LNCaP clone FGC (cell line): ENCODE measurements around the gene RFPL2.
"Not testable (repeated sequence)": the region's sequence is repeated elsewhere in the genome, so short reads cannot be mapped to it uniquely, and the experiment has no call there.

Experiments used
- DNase-seq: peaks from one replicate; pipeline ENCODE4 v3.0.0-alpha.2; 2011; ENCODE audit warnings: low read depth
- H3K4me3 ChIP-seq: 2 replicates; pipeline ENCODE4 v1.5.1; 2011; ENCODE audit warnings: mild to moderate bottlenecking, low read depth, low read length, control low read depth
- TF ChIP-seq, protein P1 (sequence below): IDR thresholded peaks from 2 replicates; pipeline ENCODE4 v1.5.1; 2012; ENCODE audit warnings: mild to moderate bottlenecking; ENCODE audit not compliant: control insufficient read depth, insufficient read depth; ENCODE audit errors: extremely low read depth

RFPL2 gene

DNA sequence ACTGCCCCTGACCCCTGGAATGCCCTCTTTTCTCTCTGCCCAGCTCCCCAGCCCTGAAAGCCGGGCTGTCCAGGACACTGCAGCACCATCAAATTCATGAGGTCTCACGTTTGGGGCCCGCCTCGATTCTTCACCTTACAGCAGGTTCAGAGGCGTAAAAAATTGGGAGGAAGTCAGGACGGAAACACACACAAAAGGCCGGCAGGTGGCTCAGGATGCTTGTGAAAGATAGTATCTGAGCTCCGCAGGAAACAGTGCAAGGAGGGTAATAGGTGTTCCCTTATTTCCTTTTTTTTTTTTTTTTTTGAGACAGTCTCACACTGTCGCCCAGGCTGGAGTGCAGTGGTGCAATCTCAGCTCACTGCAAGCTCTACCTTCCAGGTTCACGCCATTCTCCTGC lies 4.1 kb downstream of the RFPL2 start:
- no peak overlapping the region for H3K4me3 ChIP-seq
- TF ChIP-seq, protein P1, sequence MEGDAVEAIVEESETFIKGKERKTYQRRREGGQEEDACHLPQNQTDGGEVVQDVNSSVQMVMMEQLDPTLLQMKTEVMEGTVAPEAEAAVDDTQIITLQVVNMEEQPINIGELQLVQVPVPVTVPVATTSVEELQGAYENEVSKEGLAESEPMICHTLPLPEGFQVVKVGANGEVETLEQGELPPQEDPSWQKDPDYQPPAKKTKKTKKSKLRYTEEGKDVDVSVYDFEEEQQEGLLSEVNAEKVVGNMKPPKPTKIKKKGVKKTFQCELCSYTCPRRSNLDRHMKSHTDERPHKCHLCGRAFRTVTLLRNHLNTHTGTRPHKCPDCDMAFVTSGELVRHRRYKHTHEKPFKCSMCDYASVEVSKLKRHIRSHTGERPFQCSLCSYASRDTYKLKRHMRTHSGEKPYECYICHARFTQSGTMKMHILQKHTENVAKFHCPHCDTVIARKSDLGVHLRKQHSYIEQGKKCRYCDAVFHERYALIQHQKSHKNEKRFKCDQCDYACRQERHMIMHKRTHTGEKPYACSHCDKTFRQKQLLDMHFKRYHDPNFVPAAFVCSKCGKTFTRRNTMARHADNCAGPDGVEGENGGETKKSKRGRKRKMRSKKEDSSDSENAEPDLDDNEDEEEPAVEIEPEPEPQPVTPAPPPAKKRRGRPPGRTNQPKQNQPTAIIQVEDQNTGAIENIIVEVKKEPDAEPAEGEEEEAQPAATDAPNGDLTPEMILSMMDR, result no peak
- no peak for DNase-seq

DNA sequence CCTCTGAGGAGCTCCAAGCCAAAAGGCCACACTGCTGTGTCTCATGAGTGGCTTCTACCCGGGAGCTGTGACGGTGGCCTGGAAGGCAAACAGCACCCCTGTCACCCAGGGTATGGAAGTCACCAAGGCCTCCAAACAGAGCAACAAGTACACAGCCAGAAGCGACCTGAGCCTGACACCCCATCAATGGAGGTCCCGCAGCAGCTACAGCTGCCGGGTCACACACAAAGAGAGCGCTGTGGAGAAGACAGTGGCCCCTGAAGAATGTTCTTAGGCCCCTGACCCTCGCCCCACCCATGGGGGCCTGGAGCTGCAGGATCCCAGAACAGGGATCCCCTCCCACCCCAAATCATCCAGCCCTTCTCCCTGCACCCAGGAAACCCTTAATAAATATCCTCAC lies 4.9 kb downstream of the RFPL2 start:
- TF ChIP-seq, protein P1, result no peak
- no peak overlapping the region for H3K4me3 ChIP-seq
- DNase-seq, result no peak

DNA sequence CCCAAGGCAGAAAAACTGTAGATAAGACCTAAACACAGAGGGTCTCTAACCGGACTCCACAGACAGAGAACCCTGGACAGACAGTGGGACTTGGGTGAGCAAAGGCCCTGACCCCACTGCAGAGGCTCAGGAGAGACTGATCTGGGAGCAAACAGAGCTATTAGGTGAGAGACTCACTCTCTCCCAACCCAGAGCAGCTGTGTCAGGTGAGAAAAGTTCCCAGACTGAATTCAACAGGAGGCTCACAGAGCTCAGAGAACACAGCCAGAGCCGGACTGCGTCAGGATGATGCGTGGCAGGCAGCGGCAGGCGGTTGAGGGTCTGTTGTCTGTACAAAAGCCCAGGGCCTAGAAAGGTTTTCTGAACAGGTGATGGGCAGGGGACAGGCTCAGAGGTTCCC lies 5.5 kb downstream of the RFPL2 start:
- TF ChIP-seq, protein P1, result no peak
- DNase-seq, result no peak
- no peak overlapping the region for H3K4me3 ChIP-seq

DNA sequence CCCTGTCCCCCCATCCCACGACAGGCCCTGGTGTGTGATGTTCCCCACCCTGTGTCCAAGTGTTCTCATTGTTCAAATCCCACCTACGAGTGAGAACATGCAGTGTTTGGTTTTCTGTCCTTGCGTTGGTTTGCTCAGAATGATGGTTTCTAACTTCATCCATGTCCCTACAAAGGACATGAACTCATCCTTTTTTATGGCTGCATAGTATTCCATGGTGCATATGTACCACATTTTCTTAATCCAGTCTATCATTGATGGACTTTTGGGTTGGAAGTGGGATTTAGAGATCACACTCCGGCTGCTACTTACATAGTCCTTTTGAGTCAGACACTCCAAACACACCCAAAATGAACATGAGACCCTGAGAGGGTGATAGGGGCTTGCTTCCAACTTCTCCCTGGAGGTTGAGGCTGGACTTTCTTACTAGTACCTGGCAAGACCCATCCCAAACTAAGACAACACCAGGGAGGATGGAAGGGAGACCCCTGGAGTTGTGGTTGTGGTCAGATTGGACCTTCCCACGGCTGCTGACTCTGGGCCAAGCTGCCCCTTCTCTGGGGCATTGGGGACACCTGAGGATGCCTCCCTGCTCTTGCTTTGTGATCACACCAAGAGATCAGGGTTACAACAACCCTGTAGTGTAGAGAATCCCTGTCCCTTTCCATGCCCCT lies 7.2 kb downstream of the RFPL2 start:
- not testable (repeated sequence) for DNase-seq, H3K4me3 ChIP-seq

DNA sequence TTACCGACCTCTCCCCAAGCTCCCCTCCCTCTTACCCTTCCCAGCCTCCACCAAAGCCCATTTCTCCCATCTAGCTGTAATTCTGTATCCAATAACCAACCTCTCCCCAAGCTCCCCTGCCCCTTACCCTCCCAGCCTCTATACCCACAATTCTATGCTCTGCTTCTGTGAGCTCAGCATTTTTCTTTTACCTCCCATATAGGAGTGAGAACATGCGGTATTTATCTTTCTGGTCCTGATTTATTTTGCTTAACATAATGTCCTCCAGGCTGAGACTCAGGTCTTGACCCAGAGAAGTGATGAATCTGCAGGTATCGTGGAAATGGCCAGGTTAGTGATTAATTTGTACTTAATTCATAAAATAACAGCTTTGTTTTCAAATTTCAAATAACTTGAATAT lies 9.0 kb downstream of the RFPL2 start:
- DNase-seq, H3K4me3 ChIP-seq: not testable (repeated sequence)

DNA sequence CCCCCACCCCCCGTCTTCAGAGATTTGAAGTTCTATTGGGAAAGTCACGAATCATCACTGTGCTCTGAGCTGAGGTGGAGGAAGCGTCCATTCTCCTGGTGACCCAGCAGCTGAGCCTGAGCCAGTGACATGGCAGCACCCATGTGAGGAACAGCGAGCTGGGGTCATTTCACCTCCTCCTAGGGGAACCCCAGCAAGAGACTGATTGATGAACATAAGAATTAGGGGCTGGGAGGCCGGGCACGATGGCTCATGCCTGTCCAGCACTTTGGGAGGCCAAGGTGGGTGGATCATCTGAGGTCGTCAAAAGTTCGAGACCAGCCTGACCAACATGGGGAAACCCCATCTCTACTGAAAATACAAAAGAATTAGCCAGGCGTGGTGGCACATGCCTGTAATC lies 11.5 kb downstream of the RFPL2 start:
- not testable (repeated sequence) for H3K4me3 ChIP-seq, DNase-seq

DNA sequence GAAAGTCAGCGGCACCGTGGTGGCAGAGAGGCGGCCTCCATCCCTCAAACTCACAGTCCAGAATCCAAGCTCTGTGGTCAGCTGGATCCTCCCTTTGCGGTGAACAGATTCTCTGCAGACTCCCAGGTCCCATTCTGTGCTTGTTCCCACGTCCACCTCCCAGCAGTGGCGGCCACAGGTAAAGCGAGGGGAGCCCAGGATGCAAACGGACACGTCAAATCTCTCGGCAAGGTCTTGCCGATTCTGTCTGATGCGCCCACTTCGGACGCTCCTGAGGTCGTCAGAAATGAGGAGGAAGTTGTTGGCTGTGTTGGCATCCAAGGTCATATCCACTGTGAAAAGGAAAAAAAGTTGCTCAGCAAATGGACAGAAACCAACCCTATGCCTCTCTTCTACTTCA lies 13.9 kb downstream of the RFPL2 start:
- DNase-seq, H3K4me3 ChIP-seq: not testable (repeated sequence)

DNA sequence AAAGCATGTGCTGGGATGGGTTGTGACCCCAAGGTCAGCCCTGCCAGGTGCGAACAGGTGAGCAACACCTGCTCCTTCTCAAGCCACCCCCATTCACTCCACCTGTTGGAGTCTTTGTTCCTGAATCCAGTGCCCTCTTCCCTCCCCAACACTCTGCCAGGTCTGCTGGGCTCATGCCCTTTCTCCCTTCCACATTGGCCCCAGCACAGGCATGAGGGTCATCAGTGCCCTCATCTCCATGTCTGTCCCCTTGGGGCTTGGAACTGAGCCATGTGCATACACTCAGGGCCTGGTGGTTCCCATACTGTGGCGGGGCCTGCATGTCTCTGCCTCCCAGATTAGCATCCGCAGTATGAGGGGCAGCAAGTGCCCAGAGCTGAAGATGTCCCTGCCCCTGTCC lies 19.1 kb downstream of the RFPL2 start:
- TF ChIP-seq, protein P1, result no peak
- H3K4me3 ChIP-seq, result no peak overlapping the region
- no peak for DNase-seq

DNA sequence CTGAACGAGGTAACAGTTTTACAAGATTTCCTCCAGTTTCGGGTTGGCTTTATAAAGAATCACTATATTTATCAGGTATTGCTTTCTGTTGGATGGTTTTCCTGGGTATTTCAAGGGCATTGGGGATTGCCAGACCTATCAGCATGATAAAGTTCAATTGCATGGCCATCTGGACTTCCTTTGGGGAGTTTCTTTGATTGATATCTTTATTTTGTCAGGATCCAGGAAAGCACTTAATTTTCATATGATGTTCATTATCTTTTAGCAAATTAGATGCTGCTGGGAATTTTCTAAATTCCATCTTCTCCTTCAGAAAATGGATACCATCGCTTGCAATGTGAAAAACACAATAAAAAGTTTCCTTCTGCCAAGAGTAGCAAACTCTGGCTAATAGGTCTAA lies 21.2 kb downstream of the RFPL2 start:
- TF ChIP-seq, protein P1, result no peak

More for the DNA sequence above, 21.2 kb downstream of the RFPL2 start:
- H3K4me3 ChIP-seq, result no peak overlapping the region
- no peak for DNase-seq
